ENCODE results near the gene VASH2.

GRCh38 chr1:212944229-212944901, 6.0 kb upstream of the VASH2 start:
- TF ChIP-seq CTCF (IDR thresholded peaks at IDR 0.05) (no peak), POLR2A (IDR thresholded peaks at IDR 0.05) (no peak), EP300 (IDR thresholded peaks at IDR 0.05) (no peak)
